A673 (cell line): ENCODE measurements around the gene TTC39A. TPM values are rescaled to one million over a fixed set of nuclear protein-coding genes. Genes with fewer than 3 reads are reported as not detected.

Experiments
- BruUV-seq: library from RNA; stranded (reverse); fragments of 400-500 nt; replicated peaks from 2 replicates; lab custom pipeline; 2021; lab: Mats Ljungman, UMichigan
- CTCF ChIA-PET: fragments of 300-600 bp; sonication (Branson Sonifier 250); formaldehyde crosslinking; loops from one replicate; lab custom pipeline; 2022; ENCODE audit warnings: antibody characterized with exemption; lab: Charles Lee
- POLR2A ChIA-PET: fragments of 300-600 bp; sonication (Branson Sonifier 250); formaldehyde crosslinking; loops from one replicate; lab custom pipeline; 2022; ENCODE audit warnings: antibody characterized with exemption; ENCODE audit not compliant: low non-redundant PET; lab: Charles Lee
- DNase-seq: peaks from one replicate; pipeline ENCODE4 v3.0.0-alpha.2; 2015; ENCODE audit warnings: low spot score
- H3K27ac ChIP-seq: fragments of 200-600 bp; sonication (generic); 2 replicates; pipeline ENCODE4 v1.5.1; 2016; ENCODE audit warnings: mixed run types, low read depth, mild to moderate bottlenecking, mixed read lengths, antibody characterized with exemption, low read length; ENCODE audit not compliant: poor library complexity, severe bottlenecking
- H3K27me3 ChIP-seq: fragments of 200-600 bp; sonication (generic); replicated peaks from 2 replicates; pipeline ENCODE4 v1.6.1; 2017; ENCODE audit warnings: mixed run types, low read depth, mild to moderate bottlenecking, mixed read lengths, antibody characterized with exemption, low read length; ENCODE audit not compliant: insufficient read depth, poor library complexity
- H3K36me3 ChIP-seq: fragments of 200-600 bp; sonication (generic); 2 replicates; pipeline ENCODE4 v1.6.1; 2016; ENCODE audit warnings: mixed run types, mild to moderate bottlenecking, mixed read lengths, antibody characterized with exemption, low read length; ENCODE audit not compliant: insufficient read depth, poor library complexity, severe bottlenecking
- H3K4me1 ChIP-seq: fragments of 200-600 bp; sonication (generic); 2 replicates; pipeline ENCODE4 v1.6.1; 2017; ENCODE audit warnings: mixed run types, mild to moderate bottlenecking, mixed read lengths, antibody characterized with exemption, low read length; ENCODE audit not compliant: insufficient read depth, poor library complexity, severe bottlenecking
- H3K4me3 ChIP-seq: fragments of 200-600 bp; sonication (generic); 2 replicates; pipeline ENCODE4 v1.5.1; 2016; ENCODE audit warnings: low read depth, mixed run types, mild to moderate bottlenecking, mixed read lengths, low read length; ENCODE audit not compliant: poor library complexity, severe bottlenecking
- H3K9me3 ChIP-seq: fragments of 200-600 bp; sonication (generic); 2 replicates; pipeline ENCODE4 v1.6.1; 2016; ENCODE audit warnings: mixed run types, low read depth, mild to moderate bottlenecking, mixed read lengths, antibody characterized with exemption, low read length; ENCODE audit not compliant: poor library complexity, severe bottlenecking
- EZH2 ChIP-seq: fragments of 200-600 bp; sonication (generic); IDR thresholded peaks from 2 replicates; pipeline ENCODE4 v1.6.1; 2017; ENCODE audit warnings: borderline replicate concordance, low read depth, mild to moderate bottlenecking, mixed read lengths, antibody characterized with exemption, low read length; ENCODE audit not compliant: poor library complexity, severe bottlenecking
- intact Hi-C: fragments of 100-400 bp; cut with micrococcal nuclease; formaldehyde crosslinking; loops from one replicate; pipeline ENCODE4 v1.10.0; 2022; ENCODE audit not compliant: unreplicated experiment
- total RNA-seq: library from RNA; stranded (reverse); gene quantifications from 2 replicates; pipeline ENCODE4 v1.2.3, GENCODE V29; 2021
- TF ChIP-seq, protein P1 (sequence below): fragments of 300-800, 200-600 bp; sonication (generic); conservative IDR thresholded peaks from 2 replicates; pipeline ENCODE4 v1.5.1; 2017; ENCODE audit warnings: low read depth, mild to moderate bottlenecking, antibody characterized with exemption, low read length, moderate library complexity, mixed read lengths

TTC39A gene
- total RNA-seq, 1 experiment from 2014 or later, result 3.1 TPM

DNA sequence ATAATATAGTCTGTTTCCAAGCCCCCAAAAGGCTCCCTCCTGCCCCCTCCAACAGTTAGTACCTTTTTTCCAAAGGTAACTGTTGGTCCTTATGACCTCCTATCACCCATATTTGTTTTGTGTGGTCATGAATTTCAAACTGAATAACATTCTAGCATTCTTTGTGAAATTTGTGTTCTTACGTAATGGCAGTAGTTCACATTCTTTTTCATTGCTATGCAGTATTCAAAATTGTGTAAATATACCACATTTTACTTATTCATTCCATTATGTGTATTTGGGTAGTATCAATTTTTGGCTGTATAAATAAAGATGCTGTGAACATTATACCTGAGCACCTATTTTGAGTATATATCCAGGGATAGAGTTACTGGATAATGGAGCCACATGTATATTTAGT lies 80.9 kb downstream of the TTC39A start:
- CTCF ChIA-PET, result no interaction called here
- no peak for DNase-seq
- POLR2A ChIA-PET, result no interaction called here
- TF ChIP-seq EZH2, result no peak
- TF ChIP-seq, protein P1, sequence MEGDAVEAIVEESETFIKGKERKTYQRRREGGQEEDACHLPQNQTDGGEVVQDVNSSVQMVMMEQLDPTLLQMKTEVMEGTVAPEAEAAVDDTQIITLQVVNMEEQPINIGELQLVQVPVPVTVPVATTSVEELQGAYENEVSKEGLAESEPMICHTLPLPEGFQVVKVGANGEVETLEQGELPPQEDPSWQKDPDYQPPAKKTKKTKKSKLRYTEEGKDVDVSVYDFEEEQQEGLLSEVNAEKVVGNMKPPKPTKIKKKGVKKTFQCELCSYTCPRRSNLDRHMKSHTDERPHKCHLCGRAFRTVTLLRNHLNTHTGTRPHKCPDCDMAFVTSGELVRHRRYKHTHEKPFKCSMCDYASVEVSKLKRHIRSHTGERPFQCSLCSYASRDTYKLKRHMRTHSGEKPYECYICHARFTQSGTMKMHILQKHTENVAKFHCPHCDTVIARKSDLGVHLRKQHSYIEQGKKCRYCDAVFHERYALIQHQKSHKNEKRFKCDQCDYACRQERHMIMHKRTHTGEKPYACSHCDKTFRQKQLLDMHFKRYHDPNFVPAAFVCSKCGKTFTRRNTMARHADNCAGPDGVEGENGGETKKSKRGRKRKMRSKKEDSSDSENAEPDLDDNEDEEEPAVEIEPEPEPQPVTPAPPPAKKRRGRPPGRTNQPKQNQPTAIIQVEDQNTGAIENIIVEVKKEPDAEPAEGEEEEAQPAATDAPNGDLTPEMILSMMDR, result no peak
- H3K36me3 ChIP-seq, result no peaks in the 10 kb centered on the region
- intact Hi-C loops, result no loop called here
- no TSS peak for BruUV-seq
- no peaks in the 10 kb centered on the region for H3K9me3 ChIP-seq
- no peak overlapping the region for H3K4me3 ChIP-seq
- H3K27me3 ChIP-seq, result no peaks in the 10 kb centered on the region
- H3K4me1 ChIP-seq, result no peaks in the 10 kb centered on the region
- H3K27ac ChIP-seq, result no peak overlapping the region

DNA sequence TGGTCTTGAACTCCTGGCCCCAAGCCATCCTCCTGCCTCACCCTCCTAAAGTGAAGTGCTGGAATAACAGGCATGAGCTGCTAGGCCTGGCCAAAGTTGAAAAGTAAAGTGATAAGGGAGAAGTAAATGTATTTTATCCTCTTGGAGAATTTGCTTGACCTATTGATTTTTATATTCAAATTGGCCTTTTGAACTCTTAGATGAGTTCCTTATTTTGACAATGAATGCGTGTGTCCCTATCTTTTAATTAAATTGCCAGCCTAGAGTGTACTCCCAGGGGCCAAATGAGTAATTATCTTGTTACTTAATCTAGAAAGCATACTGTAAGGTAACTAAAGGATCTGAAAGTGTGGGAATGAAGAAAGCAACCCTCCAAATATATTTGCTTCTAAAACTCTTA lies 82.9 kb downstream of the TTC39A start:
- POLR2A ChIA-PET, result no interaction called here
- intact Hi-C loops, result no loop called here
- TF ChIP-seq, protein P1, result no peak
- TF ChIP-seq EZH2, result no peak
- Histone ChIP-seq H3K9me3 (no peaks in the 10 kb centered on the region), H3K36me3 (no peaks in the 10 kb centered on the region), H3K4me3 (no peak overlapping the region), H3K27ac (no peak overlapping the region), H3K27me3 (no peaks in the 10 kb centered on the region), H3K4me1 (no peaks in the 10 kb centered on the region)
- CTCF ChIA-PET, result no interaction called here
- no TSS peak for BruUV-seq
- DNase-seq, result no peak

DNA sequence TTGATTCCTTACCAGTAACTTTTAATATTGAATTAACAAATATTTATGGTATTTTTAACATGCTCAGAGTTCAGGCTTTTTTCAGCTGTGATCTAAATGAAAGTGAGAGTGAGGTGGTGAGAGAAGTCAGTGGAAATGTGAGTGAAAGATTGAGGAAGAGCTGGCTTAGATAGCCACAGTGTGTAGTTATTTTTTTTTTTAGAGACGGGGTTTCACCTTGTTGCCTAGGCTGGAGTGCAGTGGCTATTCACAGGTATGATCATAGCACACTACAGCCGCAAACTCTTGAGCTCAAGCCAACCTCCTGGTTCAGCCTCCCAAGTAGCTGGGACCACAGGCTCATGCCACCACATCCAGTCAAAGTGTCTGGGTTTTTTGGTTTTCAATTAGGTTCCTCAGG lies 83.3 kb downstream of the TTC39A start:
- Histone ChIP-seq H3K9me3 (no peaks in the 10 kb centered on the region), H3K27ac (no peak overlapping the region), H3K4me1 (no peaks in the 10 kb centered on the region), H3K36me3 (no peaks in the 10 kb centered on the region), H3K4me3 (no peak overlapping the region), H3K27me3 (no peaks in the 10 kb centered on the region)
- ChIA-PET POLR2A (no interaction called here), CTCF (no interaction called here)
- TF ChIP-seq, protein P1, result no peak
- TF ChIP-seq EZH2, result no peak
- intact Hi-C loops, result no loop called here
- no TSS peak for BruUV-seq
- no peak for DNase-seq
